ENCODE measurements around the gene NR4A3.

NR4A3 gene

DNA sequence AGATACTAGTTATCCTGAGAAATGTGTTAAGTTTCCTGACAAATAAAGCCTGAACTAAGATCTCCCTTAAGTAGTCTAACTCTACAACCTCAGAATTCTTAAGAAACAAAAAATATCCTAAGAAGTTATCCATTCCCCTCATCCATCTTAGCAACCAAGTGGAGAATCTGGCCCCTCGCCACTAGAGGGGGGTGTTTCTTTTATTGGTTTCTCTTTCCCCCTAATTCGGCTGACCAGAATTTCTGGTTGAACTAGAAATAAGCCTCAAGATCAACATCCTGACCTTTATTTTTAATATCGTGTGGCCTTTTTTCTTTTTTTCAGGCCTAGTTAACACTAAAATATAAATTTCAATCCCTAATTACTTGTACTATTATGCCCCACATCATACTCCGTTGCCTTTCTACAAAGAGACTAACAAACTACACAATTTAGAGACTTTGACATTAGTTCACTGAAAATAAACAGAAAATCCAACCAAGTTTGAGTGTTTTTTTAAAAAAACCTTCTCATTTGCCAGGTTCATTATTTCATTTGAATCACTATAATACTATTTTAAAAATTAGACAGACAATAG lies 14.3 kb upstream of the NR4A3 start:
- H3K36me3 Mint-ChIP-seq, result peaks cover 37 to 45% of the 10 kb centered on the region in 2 donors
- DNase-seq (peak; percentile 44), ATAC-seq (replicated peaks) (peak; percentile 74 to 77)
- H3K9me3 Mint-ChIP-seq, result peaks cover 0 to 2% of the 10 kb centered on the region in 2 donors
- peak overlapping the region; percentile 72 for H3K27ac Mint-ChIP-seq
- no peaks in the 10 kb centered on the region for H3K27me3 Mint-ChIP-seq
- H3K4me3 Mint-ChIP-seq, result peak overlapping the region in 1 of 2 donors; percentile 6
- H3K4me1 Mint-ChIP-seq, result peaks cover 38 to 56% of the 10 kb centered on the region in 2 donors

DNA sequence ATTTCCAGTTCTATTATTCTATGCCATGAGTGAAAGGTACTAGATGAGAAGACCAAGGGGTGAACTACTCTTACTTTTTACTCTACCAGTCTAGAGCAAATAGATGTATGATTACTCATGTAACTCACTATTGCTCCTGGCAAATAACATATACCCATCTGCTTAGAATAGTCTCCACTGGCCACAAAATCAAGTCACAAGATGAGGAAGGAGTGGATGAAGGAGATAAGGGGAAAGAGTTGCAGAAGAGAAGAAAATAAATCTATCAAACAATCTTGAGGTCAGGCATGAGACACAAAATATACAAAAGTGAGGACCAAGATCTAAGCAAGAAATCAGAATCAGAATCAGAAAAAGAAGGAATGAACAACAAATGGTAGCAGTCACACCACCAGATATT lies 13.7 kb upstream of the NR4A3 start:
- no peak for DNase-seq
- H3K4me1 Mint-ChIP-seq, result peaks cover 38 to 56% of the 10 kb centered on the region in 2 donors
- peaks cover 35 to 45% of the 10 kb centered on the region in 2 donors for H3K36me3 Mint-ChIP-seq
- no peaks in the 10 kb centered on the region for H3K27me3 Mint-ChIP-seq
- peak overlapping the region; percentile 67 for H3K27ac Mint-ChIP-seq
- no peak for ATAC-seq (replicated peaks)
- H3K4me3 Mint-ChIP-seq, result no peak overlapping the region
- peaks cover 0 to 2% of the 10 kb centered on the region in 2 donors for H3K9me3 Mint-ChIP-seq

DNA sequence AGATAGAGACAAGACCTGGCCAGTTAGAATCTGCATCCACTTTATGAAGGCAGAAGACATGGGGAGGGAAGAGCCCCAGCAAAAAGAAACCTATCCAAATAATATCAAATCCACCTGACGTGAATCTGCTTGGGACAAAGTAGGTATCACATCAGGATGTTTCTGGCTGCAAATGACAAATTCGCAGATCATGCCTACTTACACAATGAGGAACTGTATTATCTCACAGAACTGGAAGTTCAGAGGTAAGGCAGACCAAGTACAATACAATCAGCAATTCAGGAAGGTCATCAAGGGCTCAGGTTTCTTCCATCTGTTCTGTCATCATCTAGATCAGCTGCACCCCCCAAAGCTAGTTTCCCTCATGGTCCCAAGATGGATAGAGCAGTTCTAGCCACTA lies 13.2 kb upstream of the NR4A3 start:
- H3K4me1 Mint-ChIP-seq, result peaks cover 38 to 53% of the 10 kb centered on the region in 2 donors
- no peaks in the 10 kb centered on the region for H3K27me3 Mint-ChIP-seq
- DNase-seq (no peak), ATAC-seq (replicated peaks) (no peak)
- peaks cover 33 to 41% of the 10 kb centered on the region in 2 donors for H3K36me3 Mint-ChIP-seq
- H3K4me3 Mint-ChIP-seq, result no peak overlapping the region
- H3K9me3 Mint-ChIP-seq, result peaks cover 0 to 2% of the 10 kb centered on the region in 2 donors
- H3K27ac Mint-ChIP-seq, result peak overlapping the region; percentile 67

DNA sequence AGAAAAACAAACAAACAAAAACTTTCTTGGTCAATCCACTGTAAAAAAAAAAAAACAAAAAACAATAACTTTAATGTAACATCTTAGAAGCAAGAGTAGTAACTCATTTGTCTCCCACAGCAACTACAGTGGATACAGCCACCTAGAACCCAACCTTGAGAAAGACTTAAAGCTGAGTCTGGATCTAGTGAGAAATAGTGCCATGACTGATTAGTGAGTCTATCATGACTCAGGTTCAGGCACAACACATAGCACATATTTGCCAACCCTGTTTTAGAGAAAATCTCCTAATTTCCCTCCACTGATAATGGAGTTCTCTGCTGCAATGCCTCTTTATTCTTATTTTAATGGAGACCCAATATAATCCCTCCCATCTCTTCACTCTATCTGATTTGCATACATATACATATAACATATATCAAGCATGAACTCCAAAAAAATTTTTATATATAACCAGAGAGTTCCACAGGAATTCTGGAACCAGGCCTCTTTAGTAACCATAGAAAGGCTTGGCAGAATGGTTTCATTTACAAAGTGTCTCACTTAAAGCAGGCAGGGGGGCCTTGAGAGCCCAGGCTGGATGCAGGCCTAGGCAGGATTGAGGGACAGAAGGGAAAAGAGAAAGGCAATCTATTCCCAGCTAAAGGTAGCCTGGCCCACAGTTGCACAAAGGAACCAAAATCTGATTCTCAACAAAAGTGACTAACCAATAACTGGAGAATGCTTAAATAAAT lies 11.9 kb upstream of the NR4A3 start:
- peaks cover 39 to 46% of the 10 kb centered on the region in 2 donors for H3K4me1 Mint-ChIP-seq
- peaks cover 24 to 33% of the 10 kb centered on the region in 2 donors for H3K36me3 Mint-ChIP-seq
- H3K27ac Mint-ChIP-seq, result no peak overlapping the region
- no peak overlapping the region for H3K4me3 Mint-ChIP-seq
- DNase-seq (no peak), ATAC-seq (replicated peaks) (no peak)
- H3K9me3 Mint-ChIP-seq, result peaks cover 0 to 2% of the 10 kb centered on the region in 2 donors
- H3K27me3 Mint-ChIP-seq, result no peaks in the 10 kb centered on the region

DNA sequence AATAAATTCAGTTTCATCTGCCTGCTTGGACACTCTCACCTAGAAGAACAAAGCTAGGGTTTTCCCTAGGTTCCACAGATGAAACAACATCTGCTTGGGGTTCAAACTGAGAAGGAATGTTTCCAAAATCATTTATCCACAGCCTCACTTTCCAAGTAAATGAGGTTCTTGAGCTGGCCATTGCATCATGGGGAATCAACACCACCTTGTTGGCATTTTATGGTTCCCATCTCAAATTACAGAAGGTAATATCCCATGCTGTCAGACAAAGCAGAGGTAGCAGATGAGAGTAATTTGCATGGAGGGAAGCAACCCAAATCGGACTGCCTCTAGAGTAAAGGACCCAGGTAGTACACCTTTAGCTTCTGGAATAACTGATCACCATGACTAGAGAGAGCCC lies 10.5 kb upstream of the NR4A3 start:
- Mint-ChIP-seq H3K36me3 (peaks cover 24 to 29% of the 10 kb centered on the region in 2 donors), H3K4me1 (peaks cover 43 to 46% of the 10 kb centered on the region in 2 donors), H3K27me3 (no peaks in the 10 kb centered on the region), H3K27ac (no peak overlapping the region), H3K4me3 (no peak overlapping the region), H3K9me3 (peaks cover 0 to 2% of the 10 kb centered on the region in 2 donors)
- DNase-seq (no peak), ATAC-seq (replicated peaks) (peak in 1 of 2 donors; percentile 35)

DNA sequence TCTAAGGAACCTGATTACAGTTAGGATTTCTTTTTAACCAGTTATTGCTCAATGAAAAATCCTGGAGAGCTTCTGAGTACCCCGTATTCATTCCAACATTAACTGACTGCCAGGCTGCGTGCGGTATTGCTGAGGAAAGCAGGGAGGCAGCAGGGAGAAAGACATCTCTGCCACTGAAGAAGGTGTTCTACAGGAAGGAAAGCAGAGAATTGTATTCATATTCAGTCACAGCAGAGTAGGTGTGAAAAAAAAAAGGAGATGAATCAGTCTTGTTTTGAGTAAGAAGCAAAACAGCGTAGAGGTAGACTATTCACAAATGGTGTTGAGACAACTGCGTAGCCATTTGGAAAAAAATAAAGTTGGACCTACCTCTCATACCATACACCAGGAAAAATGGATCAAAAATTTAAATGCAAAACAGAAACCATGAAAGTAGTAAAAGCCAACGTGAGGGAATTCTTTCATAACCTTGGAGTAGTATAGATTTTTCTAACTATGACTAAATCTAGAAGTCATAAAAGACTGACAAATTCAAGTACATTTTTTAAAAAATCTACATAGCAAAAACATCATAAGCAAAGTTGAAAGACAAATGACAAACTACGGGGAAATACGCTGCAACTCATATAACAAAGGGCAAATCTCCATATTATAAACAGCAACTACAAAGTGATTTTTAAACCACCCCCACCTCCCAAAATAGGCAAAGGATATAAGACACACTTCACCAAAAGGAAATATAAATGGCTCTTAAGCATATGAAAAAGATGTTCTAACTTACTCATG lies 9.9 kb upstream of the NR4A3 start:
- H3K27ac Mint-ChIP-seq, result peak overlapping the region; percentile 20
- peaks cover 43 to 52% of the 10 kb centered on the region in 2 donors for H3K4me1 Mint-ChIP-seq
- peaks cover 0 to 2% of the 10 kb centered on the region in 2 donors for H3K9me3 Mint-ChIP-seq
- ATAC-seq (replicated peaks) (peak; percentile 87), DNase-seq (no peak)
- H3K4me3 Mint-ChIP-seq, result peak overlapping the region in 1 of 2 donors; percentile 11
- H3K27me3 Mint-ChIP-seq, result no peaks in the 10 kb centered on the region
- H3K36me3 Mint-ChIP-seq, result peaks cover 24 to 29% of the 10 kb centered on the region in 2 donors

DNA sequence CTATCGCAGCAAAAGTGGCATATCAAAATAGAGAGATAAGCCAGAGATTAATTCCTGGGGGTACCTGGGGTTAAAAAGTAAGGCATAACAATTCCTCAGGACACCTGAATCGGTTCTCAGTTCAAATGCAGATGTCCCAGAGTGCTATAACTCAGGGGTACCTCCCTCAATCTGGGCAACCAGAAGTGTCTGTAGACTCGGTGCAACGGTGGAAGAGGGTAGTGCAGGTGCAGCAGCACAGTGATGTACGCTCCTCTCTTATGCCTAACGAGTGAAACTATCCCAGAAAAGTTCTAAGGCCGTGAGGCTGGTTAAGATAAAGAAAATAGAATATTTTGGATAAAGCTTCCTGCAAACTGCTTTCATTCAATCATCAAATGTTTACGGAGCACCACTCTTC lies 7.9 kb upstream of the NR4A3 start:
- Mint-ChIP-seq H3K27me3 (no peaks in the 10 kb centered on the region), H3K4me3 (no peak overlapping the region), H3K9me3 (no peaks in the 10 kb centered on the region), H3K27ac (peak overlapping the region; percentile 20), H3K36me3 (peaks cover 18 to 20% of the 10 kb centered on the region in 2 donors), H3K4me1 (peaks cover 39 to 47% of the 10 kb centered on the region in 2 donors)
- ATAC-seq (replicated peaks) (no peak), DNase-seq (no peak)

DNA sequence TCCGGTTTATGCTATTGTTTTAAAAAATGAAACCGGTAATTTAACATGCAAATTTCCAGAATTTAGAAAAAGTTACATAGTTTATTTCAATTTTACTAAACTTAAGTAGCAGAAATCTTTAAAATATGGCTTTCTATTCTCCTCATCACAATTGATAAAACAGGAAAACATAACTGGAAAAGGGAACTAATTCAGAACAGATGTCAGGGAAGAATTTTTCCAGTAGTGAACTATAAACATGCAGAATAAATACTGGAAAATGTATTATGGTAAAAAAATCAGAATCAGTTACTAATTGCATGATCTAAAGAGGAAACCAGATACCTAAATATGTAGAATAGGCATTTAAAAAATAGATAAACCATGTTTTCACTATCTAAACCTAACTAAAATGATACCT lies 7.3 kb upstream of the NR4A3 start:
- ATAC-seq (replicated peaks), result no peak
- H3K27ac Mint-ChIP-seq, result no peak overlapping the region

DNA sequence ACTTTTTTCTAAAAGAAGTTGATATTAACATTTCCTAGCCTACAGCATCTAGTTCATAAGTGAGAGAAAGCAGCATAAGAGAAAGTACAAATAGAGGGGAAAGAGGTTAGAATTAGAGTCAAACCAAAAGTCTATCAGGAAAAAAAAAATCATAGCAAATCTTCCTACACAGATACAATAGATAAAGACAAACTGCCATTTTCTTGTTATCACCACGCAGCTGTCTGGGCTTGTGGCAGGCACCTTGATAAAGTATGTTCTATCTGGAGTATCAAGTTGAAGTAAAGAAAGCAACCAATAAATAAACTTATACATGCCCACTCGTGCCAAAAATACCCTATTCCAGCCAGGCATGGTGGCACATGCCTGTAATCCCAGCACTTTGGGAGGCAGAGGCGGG lies 5.3 kb upstream of the NR4A3 start:
- peak overlapping the region; percentile 38 for H3K27ac Mint-ChIP-seq
- no peak overlapping the region for H3K4me3 Mint-ChIP-seq
- ATAC-seq (replicated peaks) (no peak), DNase-seq (no peak)
- no peaks in the 10 kb centered on the region for H3K9me3 Mint-ChIP-seq
- no peaks in the 10 kb centered on the region for H3K27me3 Mint-ChIP-seq
- H3K4me1 Mint-ChIP-seq, result peaks cover 31 to 41% of the 10 kb centered on the region in 2 donors
- peaks cover 9 to 18% of the 10 kb centered on the region in 2 donors for H3K36me3 Mint-ChIP-seq

More for the DNA sequence above, 7.3 kb upstream of the NR4A3 start:
- no peak for DNase-seq
- H3K27me3 Mint-ChIP-seq, result no peaks in the 10 kb centered on the region
- no peak overlapping the region for H3K4me3 Mint-ChIP-seq
- peaks cover 36 to 44% of the 10 kb centered on the region in 2 donors for H3K4me1 Mint-ChIP-seq
- H3K9me3 Mint-ChIP-seq, result no peaks in the 10 kb centered on the region
- H3K36me3 Mint-ChIP-seq, result peaks cover 14 to 16% of the 10 kb centered on the region in 2 donors

DNA sequence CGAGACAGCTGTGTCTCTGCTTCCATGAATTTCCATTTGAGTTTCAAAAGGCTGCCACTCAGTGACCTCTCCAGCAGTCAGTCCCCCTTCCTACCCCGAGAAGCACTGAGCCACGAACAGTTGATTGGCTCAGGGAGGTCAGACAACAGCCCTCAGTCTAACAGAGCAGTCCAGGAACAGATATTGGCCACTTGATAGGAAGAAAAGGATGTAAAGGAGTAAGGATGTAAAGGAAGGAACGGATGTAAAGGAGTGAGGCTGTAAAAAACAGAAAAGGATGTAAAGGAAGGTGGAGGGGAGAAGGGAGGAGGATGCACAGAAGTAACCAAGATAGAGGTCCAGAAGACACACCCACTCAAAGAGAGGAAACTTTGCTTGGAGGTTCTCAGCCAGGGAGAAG lies 3.2 kb upstream of the NR4A3 start:
- Mint-ChIP-seq H3K4me3 (peak overlapping the region; percentile 78 to 99), H3K27me3 (peaks cover 0 to 3% of the 10 kb centered on the region in 2 donors), H3K36me3 (peaks cover 28 to 30% of the 10 kb centered on the region in 2 donors), H3K4me1 (peaks cover 29 to 50% of the 10 kb centered on the region in 2 donors), H3K27ac (peak overlapping the region; percentile 100), H3K9me3 (no peaks in the 10 kb centered on the region)
- DNase-seq (no peak), ATAC-seq (replicated peaks) (no peak)

DNA sequence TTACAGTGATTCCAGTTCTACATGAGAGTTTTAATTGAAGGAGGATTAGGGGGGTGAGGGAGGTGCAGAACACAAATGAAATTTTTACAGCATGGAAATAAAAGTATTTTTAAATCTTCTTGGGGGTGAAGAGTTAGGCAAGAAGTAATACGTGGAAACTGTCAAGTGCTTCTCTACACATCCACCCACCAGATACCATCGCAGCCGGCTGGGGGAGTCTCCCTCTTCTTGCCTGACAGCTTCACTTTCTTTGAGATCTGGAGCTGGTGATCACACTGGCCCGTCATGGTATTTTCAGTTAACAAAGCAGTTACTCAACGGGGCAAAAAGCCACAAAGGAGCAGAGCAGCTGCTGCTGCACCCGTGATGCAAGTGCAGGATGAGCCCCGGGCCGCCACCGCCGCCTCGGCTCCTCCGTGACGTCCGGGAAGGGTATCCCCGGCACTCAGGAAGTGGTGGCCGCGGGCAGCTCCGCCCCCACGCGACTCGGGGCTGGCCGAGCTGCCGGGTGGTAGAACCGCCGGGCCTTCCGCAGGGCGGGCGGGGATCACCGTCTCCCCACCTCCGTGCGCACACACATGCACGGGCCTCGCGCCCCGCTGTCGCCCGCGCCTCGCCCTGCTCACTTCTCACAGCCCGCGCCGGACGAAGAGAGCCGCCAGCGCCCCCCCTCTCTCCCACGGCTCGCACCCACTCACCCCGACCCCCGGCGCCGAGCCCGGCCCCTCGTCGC lies 2.4 kb upstream of the NR4A3 start:
- peaks cover 29 to 52% of the 10 kb centered on the region in 2 donors for H3K4me1 Mint-ChIP-seq
- H3K27me3 Mint-ChIP-seq, result peaks cover 0 to 3% of the 10 kb centered on the region in 2 donors
- peak overlapping the region; percentile 78 to 99 for H3K4me3 Mint-ChIP-seq
- no peaks in the 10 kb centered on the region for H3K9me3 Mint-ChIP-seq
- ATAC-seq (replicated peaks) (peak; percentile 54 to 55), DNase-seq (peak; percentile 98)
- peak overlapping the region; percentile 100 for H3K27ac Mint-ChIP-seq
- peaks cover 35 to 36% of the 10 kb centered on the region in 2 donors for H3K36me3 Mint-ChIP-seq

DNA sequence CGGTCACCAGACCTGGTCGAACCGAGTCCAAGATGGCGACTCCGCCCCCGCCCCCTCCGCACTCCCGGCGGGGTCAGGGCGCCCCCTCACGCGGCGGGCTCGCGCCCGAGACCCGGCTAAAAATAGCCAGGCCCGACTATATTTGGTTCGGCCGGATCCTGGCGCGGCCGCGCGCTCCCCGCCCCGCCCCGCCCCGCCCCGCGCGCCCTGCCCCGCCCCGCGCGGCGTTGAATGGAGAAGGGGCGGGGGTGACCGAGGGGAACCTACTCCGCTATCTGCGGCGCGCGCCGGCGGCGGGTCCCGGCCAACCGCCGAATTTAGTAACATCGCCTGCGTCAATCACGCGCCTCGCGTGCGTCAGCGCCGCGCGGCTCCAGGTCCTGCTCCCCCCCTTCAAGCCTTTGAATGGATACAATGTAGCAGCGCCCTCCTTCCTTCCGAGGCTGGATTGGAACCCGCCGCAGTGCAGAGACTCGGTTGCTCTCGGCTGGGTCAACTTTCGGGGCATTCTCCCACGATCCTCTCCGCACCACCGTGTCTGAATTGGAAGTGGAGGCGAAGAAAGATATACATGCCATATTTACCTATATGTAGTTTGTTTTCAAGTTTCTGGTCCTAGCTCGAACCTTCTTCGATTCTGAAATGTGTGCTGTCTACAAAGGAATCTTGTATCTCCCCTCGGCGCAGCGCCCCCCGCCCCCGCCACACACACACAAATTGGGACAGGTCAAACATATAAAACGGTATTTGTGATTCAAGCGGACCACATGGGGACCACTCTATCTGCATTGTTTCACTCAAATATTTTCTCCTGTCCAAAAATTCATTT lies 1.6 kb upstream of the NR4A3 start:
- H3K9me3 Mint-ChIP-seq, result no peaks in the 10 kb centered on the region
- DNase-seq, result peak; percentile 96
- peaks cover 29 to 59% of the 10 kb centered on the region in 2 donors for H3K4me1 Mint-ChIP-seq

More for the DNA sequence above, 1.6 kb upstream of the NR4A3 start:
- ATAC-seq (replicated peaks), result peak; percentile 39 to 52
- peaks cover 41 to 44% of the 10 kb centered on the region in 2 donors for H3K36me3 Mint-ChIP-seq
- peak overlapping the region; percentile 100 for H3K27ac Mint-ChIP-seq
- peaks cover 0 to 3% of the 10 kb centered on the region in 2 donors for H3K27me3 Mint-ChIP-seq
- H3K4me3 Mint-ChIP-seq, result peak overlapping the region; percentile 78 to 99

Measured in stimulated activated naive B cell treated with anti-CD40 and anti-IgM and Interleukin-4, amounts not matched to agents 10 μg/mL and 1 μg/mL and 100 μg/mL, for 72 hours (primary cell).